OCI-LY3 (cell line): ENCODE measurements around the gene LSMEM2.

Source experiments
- EZH2phosphoT487 ChIP-seq: fragments of 200-600 bp; shearing (Covaris generic); IDR thresholded peaks from 2 replicates; pipeline ENCODE4 v1.6.1; 2018; ENCODE audit warnings: antibody characterized with exemption, mixed run types, low read depth
- TF ChIP-seq, protein P1 (sequence below): fragments of 200-600, 300-600 bp; sonication (generic); IDR thresholded peaks from 2 replicates; pipeline ENCODE4 v1.5.1; 2014; ENCODE audit warnings: antibody characterized with exemption, low read length, low read depth

DNA sequence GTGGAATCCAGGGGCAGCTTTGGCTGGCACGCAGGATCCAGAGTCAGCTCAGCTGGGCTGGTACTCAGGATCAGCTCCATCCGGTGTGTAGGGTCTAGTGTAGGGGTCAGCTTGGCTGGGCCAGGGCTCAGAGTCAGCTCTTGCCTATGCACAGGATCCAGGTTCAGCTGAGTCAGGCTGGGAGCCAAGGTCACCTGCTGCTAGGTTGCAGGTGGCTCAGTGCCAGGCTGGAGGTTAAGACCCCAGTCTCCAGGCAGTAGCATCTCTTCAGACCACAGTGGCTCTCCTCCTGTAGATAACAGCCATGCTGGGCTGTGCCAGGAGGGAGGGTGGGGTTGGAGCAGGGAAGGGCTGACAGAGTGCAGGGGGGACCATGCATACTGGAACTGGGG lies 18.5 kb downstream of the LSMEM2 start:
- TF ChIP-seq EZH2phosphoT487: no peak
- TF ChIP-seq, protein P1, sequence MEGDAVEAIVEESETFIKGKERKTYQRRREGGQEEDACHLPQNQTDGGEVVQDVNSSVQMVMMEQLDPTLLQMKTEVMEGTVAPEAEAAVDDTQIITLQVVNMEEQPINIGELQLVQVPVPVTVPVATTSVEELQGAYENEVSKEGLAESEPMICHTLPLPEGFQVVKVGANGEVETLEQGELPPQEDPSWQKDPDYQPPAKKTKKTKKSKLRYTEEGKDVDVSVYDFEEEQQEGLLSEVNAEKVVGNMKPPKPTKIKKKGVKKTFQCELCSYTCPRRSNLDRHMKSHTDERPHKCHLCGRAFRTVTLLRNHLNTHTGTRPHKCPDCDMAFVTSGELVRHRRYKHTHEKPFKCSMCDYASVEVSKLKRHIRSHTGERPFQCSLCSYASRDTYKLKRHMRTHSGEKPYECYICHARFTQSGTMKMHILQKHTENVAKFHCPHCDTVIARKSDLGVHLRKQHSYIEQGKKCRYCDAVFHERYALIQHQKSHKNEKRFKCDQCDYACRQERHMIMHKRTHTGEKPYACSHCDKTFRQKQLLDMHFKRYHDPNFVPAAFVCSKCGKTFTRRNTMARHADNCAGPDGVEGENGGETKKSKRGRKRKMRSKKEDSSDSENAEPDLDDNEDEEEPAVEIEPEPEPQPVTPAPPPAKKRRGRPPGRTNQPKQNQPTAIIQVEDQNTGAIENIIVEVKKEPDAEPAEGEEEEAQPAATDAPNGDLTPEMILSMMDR: no peak
